Lower leg skin (tissue), 4 donors: ENCODE results near the gene SEPTIN8. TPM values are rescaled to one million over a fixed set of nuclear protein-coding genes. Genes with fewer than 3 reads are reported as not detected.

Experiments used
- DNase-seq, 2 donors: peaks; one replicate each; pipeline ENCODE4 v3.0.0-alpha.2; 2019; ENCODE audit warnings: low spot score in 2 of 2
- H3K4me3 ChIP-seq: fragments of 200-600 bp; sonication (generic); 2 replicates; pipeline ENCODE4 v1.5.1; 2017; ENCODE audit warnings: mild to moderate bottlenecking, low read depth; ENCODE audit not compliant: poor library complexity, severe bottlenecking
- CTCF ChIP-seq, 3 donors: fragments of 450-650 bp; IDR thresholded peaks; one replicate each; pipeline ENCODE4 v1.5.1; 2016; ENCODE audit warnings: antibody characterized with exemption in 3 of 3, mild to moderate bottlenecking in 3 of 3, moderate library complexity in 2 of 3
- POLR2A ChIP-seq, 2 donors: fragments of 450-650 bp; IDR thresholded peaks; one replicate each; pipeline ENCODE4 v1.6.1; 2016 to 2017; ENCODE audit warnings: antibody characterized with exemption in 2 of 2, mild to moderate bottlenecking in 1 of 2, moderate library complexity in 1 of 2
- WGBS, 2 donors: methylation state at CpG; one replicate each; pipeline ENCODE4 v1.1.5; 2018; 5-methylcytosine and 5-hydroxymethylcytosine counted together
- intact Hi-C: fragments of 100-400 bp; cut with DNase I; formaldehyde crosslinking; loops from one replicate; pipeline ENCODE4 v1.15.0; 2023; ENCODE audit warnings: low total_unique reads
- total RNA-seq, 4 donors: library from RNA; depleted of rRNA; stranded (reverse); fragments of >200 nt; gene quantifications; one replicate each; pipeline ENCODE4 v1.1.0, GENCODE V29; 2016

The SEPTIN8 gene
- total RNA-seq, 4 donors from 2014 or later, result 70.0 to 99.6 (median 87.8) TPM

DNA sequence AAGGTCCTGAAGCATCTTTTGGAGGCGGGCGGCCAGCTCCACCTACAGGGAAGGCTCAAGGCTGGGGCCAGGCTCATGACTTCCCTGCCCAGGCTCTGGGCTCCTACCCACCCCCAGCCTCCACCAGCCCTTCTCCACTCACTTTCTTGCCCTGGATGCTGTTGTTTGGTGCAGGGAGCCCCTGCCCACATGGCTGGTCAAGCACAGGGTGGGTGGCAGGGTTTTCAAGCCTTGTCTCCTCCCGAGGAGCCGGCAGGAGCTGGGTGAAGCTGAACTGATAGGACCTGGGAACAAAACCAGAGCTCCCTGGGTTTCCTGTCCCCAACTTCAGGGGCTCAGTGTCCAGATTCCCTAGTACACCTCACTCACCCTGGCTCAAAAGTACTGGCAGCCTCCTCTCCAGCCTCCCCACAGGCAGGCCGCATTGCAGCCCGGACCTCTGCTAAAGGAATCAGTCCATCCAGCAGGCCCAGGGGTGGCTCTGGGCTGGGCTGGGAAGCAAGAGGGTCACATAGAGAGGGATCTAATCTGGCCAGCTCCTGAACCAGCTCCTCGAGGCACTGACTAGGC lies 46.5 kb upstream of the SEPTIN8 start:
- intact Hi-C loops, result no loop called here
- WGBS, 2 donors, result 92 to 95% methylated on average over 5 to 7 of the region's 7 CpGs
- H3K4me3 ChIP-seq, result no peak overlapping the region

GRCh38 chr5:132822650-132823480 lies 45.8 kb upstream of the SEPTIN8 start:
- intact Hi-C loops, result no loop called here
- 53 to 59% methylated on average over 28 to 34 of the region's 68 CpGs for WGBS, 2 donors
- no peak for DNase-seq
- TF ChIP-seq POLR2A (IDR thresholded peaks at IDR 0.05) (no peak), CTCF (IDR thresholded peaks at IDR 0.05) (no peak)
- no peak overlapping the region for H3K4me3 ChIP-seq

More for the DNA sequence above, 46.5 kb upstream of the SEPTIN8 start:
- DNase-seq, result no peak
- TF ChIP-seq POLR2A (IDR thresholded peaks at IDR 0.05) (no peak), CTCF (IDR thresholded peaks at IDR 0.05) (no peak)

GRCh38 chr5:132821791-132822190 lies 44.8 kb upstream of the SEPTIN8 start:
- no peak overlapping the region for H3K4me3 ChIP-seq
- no peak for DNase-seq
- WGBS, 2 donors, result 77 to 80% methylated on average over 1 of the region's 1 CpG
- intact Hi-C loops, result no loop called here
- TF ChIP-seq POLR2A (IDR thresholded peaks at IDR 0.05) (no peak), CTCF (IDR thresholded peaks at IDR 0.05) (no peak)

GRCh38 chr5:132821350-132821749 lies 44.3 kb upstream of the SEPTIN8 start:
- intact Hi-C loops, result no loop called here
- TF ChIP-seq POLR2A (IDR thresholded peaks at IDR 0.05) (no peak), CTCF (IDR thresholded peaks at IDR 0.05) (no peak)
- H3K4me3 ChIP-seq, result no peak overlapping the region
- DNase-seq, result no peak
- WGBS, 2 donors, result 76 to 89% methylated on average over 3 of the region's 3 CpGs

- peak; percentile 93 to 98 for DNase-seq
- TF ChIP-seq CTCF (IDR thresholded peaks at IDR 0.05), result peak in 1 of 3 donors; percentile 73
- no peak for TF ChIP-seq POLR2A (IDR thresholded peaks at IDR 0.05)
- 26% methylated on average over 15 of the region's 15 CpGs for WGBS, 2 donors
- intact Hi-C loops, result no loop called here
- H3K4me3 ChIP-seq, result no peak overlapping the region
Measured at GRCh38 chr5:132820162-132820754, 43.2 kb upstream of the SEPTIN8 start.
